ENCODE results near the gene DNAH12.
"Not testable (repeated sequence)": the region's sequence is repeated elsewhere in the genome, so short reads cannot be mapped to it uniquely, and the experiment has no call there.

The DNAH12 gene

GRCh38 chr3:57309769-57310360, 234.3 kb downstream of the DNAH12 start:
- no peak for TF ChIP-seq CTCF (IDR thresholded peaks at IDR 0.05; ENCODE audit: insufficient read depth, low read depth, low read length, missing control alignments)
- no peak for DNase-seq (ENCODE audit: low read depth)
- no peak overlapping the region for H3K4me3 ChIP-seq (ENCODE audit: low read length)

- DNase-seq (ENCODE audit: low read depth) = not testable (repeated sequence)
Measured at GRCh38 chr3:57303520-57303919, 240.6 kb downstream of the DNAH12 start.

GRCh38 chr3:57298041-57298440, 246.1 kb downstream of the DNAH12 start:
- DNase-seq (ENCODE audit: low read depth) = peak; percentile 90

More at GRCh38 chr3:57303520-57303919, 240.6 kb downstream of the DNAH12 start:
- H3K4me3 ChIP-seq (ENCODE audit: low read length) = not testable (repeated sequence)

GRCh38 chr3:57292897-57293526, 251.1 kb downstream of the DNAH12 start:
- TF ChIP-seq CTCF (IDR thresholded peaks at IDR 0.05; ENCODE audit: insufficient read depth, low read depth, low read length, missing control alignments) = no peak
- no peak overlapping the region for H3K4me3 ChIP-seq (ENCODE audit: low read length)
- DNase-seq (ENCODE audit: low read depth) = no peak

More at GRCh38 chr3:57298041-57298440, 246.1 kb downstream of the DNAH12 start:
- TF ChIP-seq CTCF (IDR thresholded peaks at IDR 0.05; ENCODE audit: insufficient read depth, low read depth, low read length, missing control alignments) = peak; percentile 47
- no peak overlapping the region for H3K4me3 ChIP-seq (ENCODE audit: low read length)

GRCh38 chr3:57292159-57292896, 251.8 kb downstream of the DNAH12 start, which contains the start of gene ASB14:
Gene ASB14 (minus strand): TSS chr3:57292685. CDS start chr3:57292033, 652 bp downstream.
- no peak within 1 kb of the TSS for H3K4me3 ChIP-seq (ENCODE audit: low read length)
- no peak for DNase-seq (ENCODE audit: low read depth)
- no peak for TF ChIP-seq CTCF (IDR thresholded peaks at IDR 0.05; ENCODE audit: insufficient read depth, low read depth, low read length, missing control alignments)

GRCh38 chr3:57288403-57288802, 255.7 kb downstream of the DNAH12 start:
- no peak for DNase-seq (ENCODE audit: low read depth)
- no peak for TF ChIP-seq CTCF (IDR thresholded peaks at IDR 0.05; ENCODE audit: insufficient read depth, low read depth, low read length, missing control alignments)
- no peak overlapping the region for H3K4me3 ChIP-seq (ENCODE audit: low read length)

GRCh38 chr3:57287205-57287604, 256.9 kb downstream of the DNAH12 start:
- H3K4me3 ChIP-seq (ENCODE audit: low read length) = no peak overlapping the region
- DNase-seq (ENCODE audit: low read depth) = no peak
- no peak for TF ChIP-seq CTCF (IDR thresholded peaks at IDR 0.05; ENCODE audit: insufficient read depth, low read depth, low read length, missing control alignments)
